HG03025 (cell line): ENCODE measurements around the gene SLC7A8.
"Not testable (repeated sequence)": the region's sequence is repeated elsewhere in the genome, so short reads cannot be mapped to it uniquely, and the experiment has no call there.

Experiments used
- ATAC-seq: cut with Tn5 transposase; IDR thresholded peaks from one replicate; pipeline ENCODE4 v1.9.1; 2021; ENCODE audit warnings: mild to moderate bottlenecking, moderate library complexity; ENCODE audit not compliant: unreplicated experiment, low FRiP score

The SLC7A8 gene

GRCh38 chr14:23118506-23119362 lies 64.7 kb downstream of the SLC7A8 start, which contains the start of gene CEBPE:
TSS of gene CEBPE (minus strand) at chr14:23119255. CDS start at chr14:23119091, 164 bp downstream.
- ATAC-seq: no peak

GRCh38 chr14:23117371-23118020 lies 66.0 kb downstream of the SLC7A8 start:
- ATAC-seq: no peak

- no peak for ATAC-seq
These were observed 67.5 kb downstream of the SLC7A8 start for GRCh38 chr14:23115918-23116317.

- ATAC-seq: no peak
These were observed 68.3 kb downstream of the SLC7A8 start for GRCh38 chr14:23115039-23115731.

GRCh38 chr14:23114669-23115038 lies 68.8 kb downstream of the SLC7A8 start:
- no peak for ATAC-seq

- ATAC-seq: no peak
These were observed 69.4 kb downstream of the SLC7A8 start for GRCh38 chr14:23114120-23114458.

GRCh38 chr14:23113431-23114119 lies 69.9 kb downstream of the SLC7A8 start:
- ATAC-seq: no peak

- no peak for ATAC-seq
These were observed 70.9 kb downstream of the SLC7A8 start for GRCh38 chr14:23112359-23113178.

- no peak for ATAC-seq
These were observed 72.7 kb downstream of the SLC7A8 start for GRCh38 chr14:23110579-23111365.

- no peak for ATAC-seq
These were observed 73.7 kb downstream of the SLC7A8 start for GRCh38 chr14:23109769-23110168.

- ATAC-seq: not testable (repeated sequence)
These were observed 75.3 kb downstream of the SLC7A8 start for GRCh38 chr14:23108169-23108568.

GRCh38 chr14:23107620-23108019 lies 75.8 kb downstream of the SLC7A8 start:
- ATAC-seq: not testable (repeated sequence)

- no peak for ATAC-seq
These were observed 76.8 kb downstream of the SLC7A8 start for GRCh38 chr14:23106747-23107045.

- no peak for ATAC-seq
These were observed 78.1 kb downstream of the SLC7A8 start for GRCh38 chr14:23105348-23105824.

- ATAC-seq: no peak
These were observed 78.7 kb downstream of the SLC7A8 start, which contains the start of gene CIROP for GRCh38 chr14:23104591-23105347. TSS of gene CIROP (minus strand) at chr14:23104989. CDS start at chr14:23104920, 69 bp downstream.

GRCh38 chr14:23104070-23104590 lies 79.3 kb downstream of the SLC7A8 start:
- no peak for ATAC-seq

- ATAC-seq: no peak
These were observed 79.9 kb downstream of the SLC7A8 start for GRCh38 chr14:23103581-23103980.

GRCh38 chr14:23102801-23103200 lies 80.7 kb downstream of the SLC7A8 start:
- ATAC-seq: no peak
